DLD1 (cell line): ENCODE data around the gene TMEM201.

Source experiments
- in situ Hi-C: cut with HindIII; loops from 2 replicates; pipeline ENCODE4 v1.10.0; 2017; ENCODE audit warnings: low sequenced_read_pairs

The TMEM201 gene

GRCh38 chr1:9576903-9577302, 11.8 kb upstream of the TMEM201 start:
- in situ Hi-C loops, result no loop called here

- in situ Hi-C loops, result no loop called here
Observed at GRCh38 chr1:9577423-9577822, 11.3 kb upstream of the TMEM201 start.

GRCh38 chr1:9580942-9581341, 7.8 kb upstream of the TMEM201 start:
- in situ Hi-C loops, result no loop called here

- in situ Hi-C loops, result no loop called here
Observed at GRCh38 chr1:9586147-9586766, 2.5 kb upstream of the TMEM201 start.

GRCh38 chr1:9589144-9589718, 520 bp downstream of the TMEM201 start:
- in situ Hi-C loops, result no loop called here

- in situ Hi-C loops, result no loop called here
Observed at GRCh38 chr1:9589719-9590157, 1.0 kb downstream of the TMEM201 start.

- in situ Hi-C loops, result no loop called here
Observed at GRCh38 chr1:9590201-9590600, 1.5 kb downstream of the TMEM201 start.

GRCh38 chr1:9590945-9591668, 2.4 kb downstream of the TMEM201 start:
- in situ Hi-C loops, result no loop called here

GRCh38 chr1:9591669-9592509, 3.2 kb downstream of the TMEM201 start:
- in situ Hi-C loops, result no loop called here

- in situ Hi-C loops, result no loop called here
Observed at GRCh38 chr1:9592510-9593075, 3.9 kb downstream of the TMEM201 start.

GRCh38 chr1:9593147-9593491, 4.4 kb downstream of the TMEM201 start:
- in situ Hi-C loops, result no loop called here

GRCh38 chr1:9593492-9594465, 5.1 kb downstream of the TMEM201 start:
- in situ Hi-C loops, result no loop called here

GRCh38 chr1:9594471-9595155, 5.9 kb downstream of the TMEM201 start:
- in situ Hi-C loops, result no loop called here

- in situ Hi-C loops, result no loop called here
Observed at GRCh38 chr1:9595156-9595967, 6.7 kb downstream of the TMEM201 start.

GRCh38 chr1:9595968-9596340, 7.2 kb downstream of the TMEM201 start:
- in situ Hi-C loops, result no loop called here

- in situ Hi-C loops, result no loop called here
Observed at GRCh38 chr1:9596415-9597123, 7.9 kb downstream of the TMEM201 start.

GRCh38 chr1:9597361-9598315, 8.9 kb downstream of the TMEM201 start:
- in situ Hi-C loops, result no loop called here
